ENCODE results near the gene FGR. TPM values are rescaled to one million over a fixed set of nuclear protein-coding genes. Genes with fewer than 3 reads are reported as not detected.

FGR gene
- total RNA-seq, 1 donor from 2014 or later = not detected

DNA sequence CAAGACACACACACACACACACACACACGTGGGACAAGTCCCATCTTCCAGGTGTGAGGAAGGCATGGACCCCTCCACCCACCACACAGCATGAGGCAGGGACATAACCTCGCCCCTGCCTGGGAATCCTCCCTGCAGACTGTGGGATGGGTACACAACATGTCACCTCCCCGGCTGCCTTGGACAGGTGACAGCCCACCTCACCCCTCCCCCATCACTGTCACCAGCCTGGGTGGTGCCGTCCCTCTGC, 71.7 kb downstream of the FGR start:
- DNase-seq (ENCODE audit: low read depth) = no peak
- TF ChIP-seq, protein P1, sequence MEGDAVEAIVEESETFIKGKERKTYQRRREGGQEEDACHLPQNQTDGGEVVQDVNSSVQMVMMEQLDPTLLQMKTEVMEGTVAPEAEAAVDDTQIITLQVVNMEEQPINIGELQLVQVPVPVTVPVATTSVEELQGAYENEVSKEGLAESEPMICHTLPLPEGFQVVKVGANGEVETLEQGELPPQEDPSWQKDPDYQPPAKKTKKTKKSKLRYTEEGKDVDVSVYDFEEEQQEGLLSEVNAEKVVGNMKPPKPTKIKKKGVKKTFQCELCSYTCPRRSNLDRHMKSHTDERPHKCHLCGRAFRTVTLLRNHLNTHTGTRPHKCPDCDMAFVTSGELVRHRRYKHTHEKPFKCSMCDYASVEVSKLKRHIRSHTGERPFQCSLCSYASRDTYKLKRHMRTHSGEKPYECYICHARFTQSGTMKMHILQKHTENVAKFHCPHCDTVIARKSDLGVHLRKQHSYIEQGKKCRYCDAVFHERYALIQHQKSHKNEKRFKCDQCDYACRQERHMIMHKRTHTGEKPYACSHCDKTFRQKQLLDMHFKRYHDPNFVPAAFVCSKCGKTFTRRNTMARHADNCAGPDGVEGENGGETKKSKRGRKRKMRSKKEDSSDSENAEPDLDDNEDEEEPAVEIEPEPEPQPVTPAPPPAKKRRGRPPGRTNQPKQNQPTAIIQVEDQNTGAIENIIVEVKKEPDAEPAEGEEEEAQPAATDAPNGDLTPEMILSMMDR (conservative IDR thresholded peaks at IDR 0.05; ENCODE audit: low read depth, low read length) = no peak
- H3K4me3 ChIP-seq (ENCODE audit: low read depth, low read length) = no peak overlapping the region

DNA sequence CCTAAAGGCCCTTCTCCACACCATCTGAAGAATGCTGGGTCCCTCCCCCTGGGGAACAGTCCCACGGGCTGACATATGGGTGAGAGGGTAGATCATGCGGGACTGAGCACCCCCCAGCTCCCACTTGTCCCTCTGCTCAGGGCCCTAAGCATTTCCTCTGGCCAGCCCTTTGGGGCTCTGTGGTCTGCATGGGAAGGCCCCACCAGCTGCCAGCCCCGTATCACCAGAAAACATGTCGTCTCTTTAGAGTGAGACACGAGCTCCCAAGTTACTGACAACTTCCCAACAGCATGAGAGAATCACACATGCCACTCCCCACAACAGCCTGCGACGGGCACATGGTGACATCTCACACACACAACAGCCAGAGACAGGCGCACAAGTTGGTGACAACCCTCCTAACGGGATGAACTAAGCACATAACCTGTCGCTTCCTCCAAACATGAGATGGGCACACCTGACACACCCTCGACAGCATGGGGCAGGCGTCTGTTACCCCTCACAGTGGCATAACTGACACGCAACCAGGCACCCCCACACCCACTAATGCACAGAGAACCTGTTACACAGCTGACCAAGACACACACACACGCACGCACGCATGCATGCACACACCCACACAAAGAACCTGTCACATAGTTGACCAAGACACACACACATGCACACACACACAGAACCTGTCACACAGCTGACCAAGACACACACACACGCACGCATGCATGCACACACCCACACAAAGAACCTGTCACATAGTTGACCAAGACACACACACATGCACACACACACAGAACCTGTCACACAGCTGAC, 72.2 kb downstream of the FGR start:
- H3K4me3 ChIP-seq (ENCODE audit: low read depth, low read length) = no peak overlapping the region
- no peak for DNase-seq (ENCODE audit: low read depth)
- TF ChIP-seq, protein P1 (conservative IDR thresholded peaks at IDR 0.05; ENCODE audit: low read depth, low read length) = no peak

Other genes with a start within 250 kb of the FGR start
- gene GPR3, start 242.6 kb downstream of the FGR start, total RNA-seq = 2.5 and 3.0 TPM in 2 replicates
- gene WASF2, start 145.0 kb downstream of the FGR start, total RNA-seq = 21.4 and 27.9 TPM in 2 replicates
- gene AHDC1, start 31.0 kb downstream of the FGR start, total RNA-seq = 7.2 and 10.8 TPM in 2 replicates
- 6.4 and 28.3 TPM in 2 replicates for gene IFI6, start 37.0 kb upstream of the FGR start, total RNA-seq
- gene FAM76A, start 90.8 kb upstream of the FGR start, total RNA-seq = 4.6 and 11.4 TPM in 2 replicates
- gene STX12, start 138.0 kb upstream of the FGR start, total RNA-seq = 21.7 and 31.5 TPM in 2 replicates
- 27.4 and 45.4 TPM in 2 replicates for gene PPP1R8, start 195.6 kb upstream of the FGR start, total RNA-seq
- 12.1 and 24.2 TPM in 2 replicates for gene THEMIS2, start 237.4 kb upstream of the FGR start, total RNA-seq